Measurements from ENCODE around the gene CDK6.

CDK6 gene

DNA sequence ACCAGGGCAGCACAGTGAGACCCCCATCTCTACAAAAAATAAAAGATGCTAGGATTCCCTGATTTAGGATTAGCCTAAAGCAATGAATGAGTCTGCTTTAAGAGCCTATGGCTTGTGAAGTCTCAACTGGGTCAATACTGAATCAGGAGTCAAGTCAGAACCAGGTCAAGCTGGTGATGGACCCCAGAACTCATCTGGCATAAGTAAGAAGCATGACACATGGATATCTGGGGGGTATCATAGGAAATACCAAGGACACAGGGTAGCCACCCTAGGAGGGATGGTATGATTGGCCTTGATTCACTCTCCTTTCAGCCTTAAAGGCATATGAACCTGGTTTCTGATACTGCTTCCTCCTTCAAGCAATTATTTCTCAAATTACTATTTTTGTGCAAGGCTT lies 167.8 kb downstream of the CDK6 start:
- Histone ChIP-seq H3K27ac (no peak overlapping the region), H3K4me3 (no peak overlapping the region)

DNA sequence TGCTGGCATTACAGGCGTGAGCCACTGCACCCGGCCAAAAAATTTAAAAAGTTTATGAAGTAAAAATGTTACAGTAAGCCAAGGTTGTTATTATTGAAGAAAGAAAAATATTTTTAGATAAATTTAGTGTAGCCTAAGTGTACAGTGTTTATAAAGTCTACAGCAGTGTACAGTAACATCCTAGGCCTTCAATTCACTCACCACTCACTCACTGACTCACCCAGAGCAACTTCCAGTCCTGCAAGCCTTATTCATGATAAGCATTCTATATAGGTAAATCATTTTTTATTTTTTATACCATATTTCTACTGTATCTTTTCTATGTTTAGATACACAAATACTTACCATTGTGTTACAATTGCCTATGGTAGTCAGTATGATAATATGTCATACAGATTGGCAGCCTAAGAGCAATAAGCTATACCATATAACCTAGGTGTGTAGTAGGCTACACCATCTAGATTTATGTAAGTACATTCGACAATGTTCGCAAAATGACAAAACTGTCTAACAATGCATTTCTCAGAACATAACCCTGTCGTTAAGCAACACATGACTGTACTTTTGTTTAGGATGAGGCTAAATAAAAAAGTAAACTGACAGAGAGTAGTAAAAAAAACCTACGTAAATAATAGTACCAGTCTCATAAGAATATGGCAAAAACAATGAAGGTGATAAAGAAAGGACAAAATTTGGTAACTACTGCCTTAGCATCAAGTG lies 168.4 kb downstream of the CDK6 start:
- Histone ChIP-seq H3K27ac (no peak overlapping the region), H3K4me3 (no peak overlapping the region)

DNA sequence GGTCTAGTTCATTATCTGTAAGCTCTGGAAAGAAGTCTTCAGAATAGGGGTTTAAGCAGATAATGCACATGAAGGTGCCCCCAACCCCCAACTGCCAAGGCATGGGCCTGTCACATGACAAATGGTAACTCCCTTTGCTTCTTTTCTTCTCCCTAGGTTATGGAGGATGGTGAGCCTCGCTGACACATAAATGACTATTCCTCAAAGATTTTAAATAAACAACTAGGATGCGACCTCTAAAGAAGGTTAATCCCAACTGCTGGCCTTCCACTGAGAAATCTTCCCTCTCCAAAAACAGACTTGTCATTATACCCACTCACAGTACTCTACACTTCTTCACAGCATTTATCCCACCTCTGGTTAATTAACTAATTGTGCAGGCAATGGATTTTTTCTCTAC lies 170.4 kb downstream of the CDK6 start:
- Histone ChIP-seq H3K4me3 (no peak overlapping the region), H3K27ac (no peak overlapping the region)

DNA sequence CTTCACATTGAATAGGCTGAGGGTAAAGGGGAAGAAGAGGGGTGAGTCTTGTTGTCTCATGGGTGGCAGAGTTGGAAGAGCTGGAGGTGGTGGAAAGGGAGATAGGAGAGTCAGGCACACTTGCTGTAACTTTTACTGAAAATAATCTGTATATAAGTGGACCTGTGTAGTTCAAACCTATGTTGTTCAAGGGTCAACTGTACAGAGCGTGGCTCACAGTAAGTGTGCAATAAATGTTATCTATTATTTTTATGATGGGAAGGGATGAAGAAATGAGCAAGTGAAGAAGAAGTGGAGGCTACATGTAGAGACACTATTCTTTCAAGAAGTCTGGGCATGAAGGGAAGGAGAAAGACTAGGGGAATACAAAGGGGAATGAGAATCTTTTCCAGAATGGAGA lies 174.7 kb downstream of the CDK6 start:
- Histone ChIP-seq H3K4me3 (no peak overlapping the region), H3K27ac (no peak overlapping the region)

DNA sequence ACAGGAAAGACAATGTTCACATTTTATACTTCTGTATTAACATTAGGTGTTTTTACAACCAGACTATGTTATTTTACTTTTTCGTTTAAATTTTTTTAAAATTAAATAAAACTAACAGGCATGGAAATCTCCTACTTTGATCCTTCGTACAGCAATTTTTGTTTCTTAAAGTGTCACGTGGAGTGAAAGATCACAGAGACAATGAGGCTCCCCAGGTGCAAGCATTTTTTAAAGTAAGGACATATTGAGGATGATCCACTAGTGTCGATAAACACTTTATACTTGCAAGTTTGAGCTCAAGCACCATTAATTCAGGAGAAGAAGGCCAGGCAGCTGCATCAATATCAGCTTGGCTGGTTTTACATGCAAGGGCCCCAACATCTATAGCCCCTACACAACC lies 177.7 kb downstream of the CDK6 start:
- no peak overlapping the region for H3K27ac ChIP-seq
- no peak overlapping the region for H3K4me3 ChIP-seq

DNA sequence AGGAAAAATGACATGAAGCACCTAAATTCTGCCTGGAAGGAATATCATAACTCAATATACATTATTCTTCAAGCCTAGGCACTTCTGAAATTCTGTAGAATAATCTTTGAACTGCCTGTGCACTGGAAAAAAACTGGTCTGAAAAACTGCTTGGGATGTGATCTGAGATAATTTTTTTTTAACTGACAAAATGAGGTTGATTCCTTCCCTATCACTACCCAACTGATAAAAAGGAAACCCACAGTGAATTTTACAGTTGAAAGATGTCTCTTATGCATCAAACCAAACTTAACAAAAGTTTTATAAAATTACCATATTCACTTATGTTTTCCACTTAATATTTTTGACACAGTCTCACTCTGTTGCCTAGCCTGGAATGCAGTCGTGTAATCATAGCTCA lies 179.0 kb downstream of the CDK6 start:
- H3K4me3 ChIP-seq = no peak overlapping the region
- H3K27ac ChIP-seq = no peak overlapping the region

DNA sequence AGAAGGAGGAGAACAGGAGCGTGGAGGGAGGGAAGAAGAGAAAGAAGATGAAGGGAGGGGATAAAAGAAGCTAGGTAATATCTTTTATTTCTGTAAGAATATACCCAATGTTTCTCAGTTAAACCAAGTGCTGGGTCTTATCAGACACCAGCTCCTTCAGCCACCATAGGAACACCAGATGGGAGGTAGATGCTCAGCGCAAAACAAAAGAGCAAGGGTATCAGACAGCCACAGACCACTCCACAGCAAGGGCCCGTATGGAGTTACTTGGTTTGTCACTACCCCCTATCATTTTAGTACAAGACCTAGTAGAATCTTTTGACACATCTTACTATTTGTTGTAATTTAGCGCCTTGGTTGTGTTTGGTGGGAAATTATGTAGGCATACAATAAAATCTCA lies 180.3 kb downstream of the CDK6 start:
- no peak overlapping the region for H3K4me3 ChIP-seq
- H3K27ac ChIP-seq = no peak overlapping the region

DNA sequence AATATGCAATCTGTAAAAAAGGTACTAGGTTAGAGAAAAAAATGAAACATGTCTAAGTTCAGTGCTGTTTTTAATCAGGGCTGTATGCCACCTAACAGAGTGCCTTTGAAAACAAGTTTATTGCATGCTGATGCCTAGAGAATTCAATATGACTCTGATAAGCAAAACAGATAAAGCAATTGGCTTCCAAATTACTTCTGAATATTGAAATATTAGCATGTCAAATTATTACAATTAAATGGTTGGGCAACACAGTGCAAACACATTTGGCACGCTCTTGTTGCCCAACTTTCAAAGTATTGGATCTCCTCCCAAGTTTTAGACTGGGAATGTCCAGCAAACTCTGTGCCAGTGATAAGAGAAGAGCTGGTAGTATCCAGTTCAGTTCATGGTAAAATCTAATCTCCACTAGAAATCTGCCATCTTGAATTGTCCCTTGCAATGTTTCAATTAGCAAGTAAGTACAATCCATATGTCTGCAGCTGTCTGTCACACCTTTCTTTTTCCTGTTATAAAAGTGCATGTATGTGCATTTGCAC lies 181.0 kb downstream of the CDK6 start:
- no peak overlapping the region for H3K4me3 ChIP-seq
- no peak overlapping the region for H3K27ac ChIP-seq

DNA sequence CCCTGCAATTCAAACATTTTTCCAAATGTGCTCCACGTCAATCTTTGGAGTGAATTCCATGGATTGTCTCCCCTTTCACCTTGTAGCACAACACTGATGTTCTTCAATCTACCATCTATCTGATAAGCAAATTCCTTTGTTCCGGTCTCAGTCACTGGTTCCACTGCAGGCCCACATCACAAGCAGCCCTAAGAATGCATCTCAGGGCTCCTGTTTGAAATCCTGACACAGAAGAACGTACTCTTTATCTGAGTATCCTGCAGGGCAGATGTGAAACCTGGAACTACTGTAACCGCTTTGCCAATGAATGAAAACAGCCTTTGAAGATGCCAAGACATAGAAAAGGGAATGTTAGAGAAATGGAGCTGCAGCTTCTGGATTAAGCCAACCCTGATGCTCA lies 183.2 kb downstream of the CDK6 start:
- H3K27ac ChIP-seq = no peak overlapping the region
- H3K4me3 ChIP-seq = no peak overlapping the region

DNA sequence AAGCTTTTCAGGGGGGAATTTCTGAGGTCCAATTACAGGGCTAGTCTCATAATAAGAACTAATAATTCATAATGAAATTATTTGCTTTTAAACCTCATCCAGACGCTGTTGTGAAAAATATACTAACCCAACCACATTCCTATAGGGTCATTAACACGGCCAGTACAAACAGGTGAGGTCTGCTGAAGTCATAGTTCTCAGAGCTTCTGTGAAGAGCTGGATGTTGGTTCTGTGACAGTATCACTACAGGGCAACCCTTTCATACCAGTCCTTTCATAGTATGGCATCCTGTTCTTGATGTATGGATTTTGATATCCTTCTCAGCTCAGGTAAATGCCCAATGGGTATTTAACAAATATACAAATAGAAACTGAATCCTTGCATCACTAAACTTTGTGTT lies 183.8 kb downstream of the CDK6 start:
- Histone ChIP-seq H3K27ac (no peak overlapping the region), H3K4me3 (no peak overlapping the region)

DNA sequence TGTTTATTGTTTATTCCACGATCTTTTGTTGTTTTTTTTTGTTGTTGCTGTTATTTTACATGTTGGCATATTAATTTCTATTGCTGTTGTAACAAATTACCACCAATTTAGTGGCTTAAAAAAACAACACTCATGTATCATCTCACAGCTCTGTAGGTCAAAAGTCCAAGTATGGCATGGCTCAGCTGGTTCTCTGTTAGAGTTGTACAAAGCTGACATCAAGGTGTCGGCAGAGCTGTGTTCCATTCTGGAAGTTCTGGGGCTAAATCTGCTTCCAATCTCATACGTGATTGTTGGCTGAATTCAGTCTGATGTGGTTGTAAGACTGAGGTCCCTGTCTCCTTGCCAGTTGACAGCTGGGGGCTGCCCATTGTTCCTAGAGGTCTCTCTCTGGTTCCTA lies 186.0 kb downstream of the CDK6 start:
- no peak overlapping the region for H3K27ac ChIP-seq
- no peak overlapping the region for H3K4me3 ChIP-seq

DNA sequence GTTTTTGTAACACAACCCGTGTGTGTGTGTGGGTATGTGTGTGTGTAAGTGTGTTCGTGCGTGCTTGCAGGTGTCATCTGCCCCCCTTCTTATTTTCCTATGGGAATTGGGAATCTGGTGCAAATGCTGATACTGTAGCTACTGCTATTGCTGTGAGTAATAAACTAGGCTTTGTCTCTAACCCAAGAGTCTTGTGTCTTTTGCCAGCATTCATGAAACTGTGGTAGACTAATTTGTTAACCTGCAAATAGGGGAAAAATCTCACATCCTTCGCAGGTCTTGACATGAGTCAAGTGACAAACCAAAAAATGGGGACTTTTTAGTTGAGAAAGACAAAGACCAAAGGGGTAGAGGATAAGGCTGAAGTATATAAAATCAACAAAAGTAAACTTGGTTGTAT lies 188.3 kb downstream of the CDK6 start:
- no peak overlapping the region for H3K4me3 ChIP-seq
- H3K27ac ChIP-seq = no peak overlapping the region

DNA sequence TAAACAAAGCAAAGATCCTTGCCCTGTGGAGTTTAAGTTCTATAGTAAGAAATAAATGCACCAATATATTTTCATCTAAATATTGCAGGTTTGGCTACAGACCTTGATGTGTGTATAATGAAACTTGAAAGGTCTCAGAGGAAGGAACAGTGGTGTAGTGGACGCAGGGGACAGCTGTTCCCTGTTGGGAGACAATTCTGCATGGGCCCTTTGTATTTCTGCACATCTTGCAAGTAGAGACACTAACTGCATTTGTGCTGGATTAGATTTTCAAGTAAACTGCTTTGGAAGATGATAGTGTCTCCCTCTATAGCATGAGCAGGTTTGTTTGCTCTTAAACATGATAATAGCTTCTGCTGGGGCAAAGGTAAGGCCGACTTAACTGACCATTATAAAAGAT lies 188.7 kb downstream of the CDK6 start:
- H3K4me3 ChIP-seq = no peak overlapping the region
- no peak overlapping the region for H3K27ac ChIP-seq

DNA sequence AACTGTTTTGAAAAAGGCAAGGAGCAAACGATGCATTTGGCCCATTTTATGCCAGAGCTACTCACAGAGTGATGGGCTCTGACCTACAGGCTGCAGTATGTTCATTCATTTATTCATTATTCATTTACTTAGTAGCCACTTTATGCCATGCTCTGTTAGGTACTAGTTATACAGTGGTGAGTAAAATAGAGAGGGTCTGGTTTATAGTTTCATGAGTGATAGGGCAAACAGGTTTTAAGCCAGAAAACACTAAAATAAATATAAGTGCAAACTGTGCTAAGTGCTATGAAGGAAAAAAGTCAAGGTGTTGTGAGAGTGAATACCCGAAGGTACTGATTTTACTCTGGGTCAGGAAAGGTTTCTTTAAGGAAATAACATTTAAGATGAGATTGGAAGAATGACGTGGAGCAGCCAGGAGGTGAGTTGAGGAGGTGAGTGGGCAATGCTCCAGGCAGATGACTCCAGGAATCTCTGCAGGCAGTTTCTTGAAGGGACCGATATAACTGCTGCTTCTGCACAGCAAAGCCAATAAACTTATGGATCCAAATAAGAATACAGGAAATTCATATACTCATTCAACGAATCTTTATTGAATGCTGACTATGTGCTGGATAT lies 189.3 kb downstream of the CDK6 start:
- Histone ChIP-seq H3K4me3 (no peak overlapping the region), H3K27ac (no peak overlapping the region)

DNA sequence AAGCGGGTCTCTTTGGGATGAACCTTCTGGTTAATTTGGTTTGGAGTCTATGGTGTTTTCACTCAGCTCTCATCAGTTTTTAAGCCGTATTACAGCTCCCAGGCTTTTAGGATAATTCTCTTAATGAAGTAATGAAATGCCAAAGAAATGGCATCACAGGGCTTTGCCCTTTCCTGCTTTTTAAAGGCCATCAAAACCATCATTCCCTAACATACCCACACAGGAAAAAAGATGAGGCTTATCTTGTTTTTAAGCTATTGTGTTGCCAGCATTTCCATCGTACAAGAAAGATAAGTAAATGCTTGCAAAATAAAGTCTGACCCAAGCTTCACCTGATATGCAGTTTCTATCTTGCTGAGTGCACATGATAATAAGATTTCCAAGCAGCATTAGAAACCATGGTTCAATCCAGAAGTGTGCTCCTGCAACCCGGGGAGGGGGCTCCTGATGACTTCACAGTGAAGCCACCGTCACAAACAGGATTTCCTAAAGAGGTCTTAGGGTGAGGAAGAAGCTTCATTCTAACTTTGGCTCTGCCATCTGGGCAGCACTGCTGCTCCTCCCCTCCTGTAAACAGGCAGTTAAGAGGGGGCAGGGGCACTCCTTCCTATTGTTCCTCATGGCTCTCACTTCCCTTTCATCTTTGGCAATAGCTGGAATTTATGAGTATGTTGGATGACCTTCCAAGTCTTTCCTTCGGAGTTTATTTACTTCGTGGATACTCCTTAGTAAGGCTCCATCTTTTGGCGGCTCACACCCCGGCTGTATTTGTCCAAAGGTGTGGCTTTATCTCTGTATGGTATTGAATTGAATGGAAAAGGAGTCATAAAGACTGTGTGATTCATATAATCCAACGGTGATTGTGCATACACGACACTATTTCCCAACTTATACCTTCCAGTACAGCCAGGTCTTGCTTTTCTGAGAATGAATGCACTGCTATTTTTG lies 191.0 kb downstream of the CDK6 start:
- Histone ChIP-seq H3K4me3 (no peak overlapping the region), H3K27ac (peak overlapping the region in 9 of 21 experiments; percentile 4 to 75 (median 23))

DNA sequence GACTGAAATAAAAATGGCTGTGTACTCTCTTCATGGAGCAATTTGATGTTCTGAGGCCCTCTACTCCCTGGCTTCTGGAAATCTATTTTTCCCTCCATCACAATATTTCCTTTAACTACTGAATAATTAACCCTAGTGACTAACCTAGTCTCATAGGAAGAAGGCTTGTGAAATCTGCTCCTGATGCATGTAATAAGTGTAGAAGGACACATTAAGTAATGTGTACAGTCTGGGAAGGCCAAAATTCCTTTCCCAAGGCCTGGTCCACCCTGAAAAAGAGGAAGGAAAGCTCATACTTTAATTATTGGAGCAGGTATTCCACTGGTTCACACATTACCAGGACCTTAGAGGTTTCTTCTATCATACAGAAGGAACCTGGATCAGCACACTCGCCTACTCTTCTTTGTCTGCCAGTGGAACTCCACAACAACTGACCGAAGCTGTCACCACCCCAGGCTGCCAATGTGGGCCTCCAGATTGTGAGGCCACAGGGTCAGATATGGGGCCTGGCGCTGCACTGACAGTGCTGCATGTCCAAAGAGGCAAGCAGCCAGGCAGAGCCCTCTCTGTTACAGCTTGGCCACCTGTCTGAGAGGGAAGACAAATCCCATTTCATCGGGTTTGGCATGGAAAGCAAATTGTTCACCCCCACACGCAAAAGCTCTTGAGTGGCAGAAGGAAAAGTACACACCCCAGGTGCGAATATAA lies 191.8 kb downstream of the CDK6 start:
- no peak overlapping the region for H3K4me3 ChIP-seq
- peak overlapping the region in 5 of 21 experiments; percentile 15 to 75 (median 29) for H3K27ac ChIP-seq

DNA sequence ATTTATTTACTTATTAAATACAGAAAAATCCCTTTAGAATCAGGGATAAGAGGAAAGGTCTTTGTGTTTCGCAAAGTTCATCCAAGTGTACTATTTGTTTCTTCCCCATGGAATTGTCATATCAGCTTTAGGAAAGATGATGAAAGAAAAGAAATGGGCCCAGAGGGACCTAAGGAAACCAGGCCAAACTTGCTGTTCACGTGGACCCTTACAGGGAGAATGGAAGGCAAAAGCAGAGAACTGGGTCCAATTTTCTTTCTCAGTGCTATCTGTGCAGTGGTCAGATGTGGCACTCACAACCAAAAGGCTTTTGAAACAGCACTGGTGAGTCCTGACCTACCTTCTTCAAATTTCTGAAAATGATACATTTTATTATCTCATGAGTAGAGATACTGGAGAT lies 192.6 kb downstream of the CDK6 start:
- Histone ChIP-seq H3K27ac (peak overlapping the region in 2 of 21 experiments; percentile 3 to 44), H3K4me3 (no peak overlapping the region)

DNA sequence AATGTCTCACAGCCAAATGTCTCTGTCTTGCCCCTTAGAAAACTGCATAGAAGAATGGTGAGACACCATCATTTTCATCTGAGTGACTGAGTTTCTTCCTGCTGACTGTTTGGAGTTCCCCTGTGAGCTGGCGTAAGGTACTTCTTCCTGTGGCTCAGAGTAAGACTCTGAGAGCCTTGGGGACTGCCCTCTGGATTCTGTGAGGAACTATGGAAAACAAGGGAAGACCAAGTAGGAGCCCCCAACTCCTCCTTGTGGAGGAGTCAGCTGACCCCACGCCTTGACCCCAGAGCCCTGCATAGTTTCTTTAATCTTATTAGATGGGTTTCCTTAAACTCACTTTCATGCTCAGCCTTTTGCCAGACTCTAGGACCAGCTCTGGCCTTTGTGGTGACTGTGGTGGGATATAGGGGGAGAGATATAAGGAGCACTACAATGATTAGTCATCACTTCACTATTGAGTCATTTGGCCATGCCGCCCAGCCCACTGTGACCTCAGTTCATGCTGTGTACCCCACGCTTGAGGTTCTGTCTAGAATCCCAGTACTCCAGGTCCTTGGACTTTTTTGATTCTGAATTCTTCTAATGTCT lies 194.4 kb downstream of the CDK6 start:
- Histone ChIP-seq H3K4me3 (no peak overlapping the region), H3K27ac (peak overlapping the region in 7 of 21 experiments; percentile 15 to 68 (median 31))

DNA sequence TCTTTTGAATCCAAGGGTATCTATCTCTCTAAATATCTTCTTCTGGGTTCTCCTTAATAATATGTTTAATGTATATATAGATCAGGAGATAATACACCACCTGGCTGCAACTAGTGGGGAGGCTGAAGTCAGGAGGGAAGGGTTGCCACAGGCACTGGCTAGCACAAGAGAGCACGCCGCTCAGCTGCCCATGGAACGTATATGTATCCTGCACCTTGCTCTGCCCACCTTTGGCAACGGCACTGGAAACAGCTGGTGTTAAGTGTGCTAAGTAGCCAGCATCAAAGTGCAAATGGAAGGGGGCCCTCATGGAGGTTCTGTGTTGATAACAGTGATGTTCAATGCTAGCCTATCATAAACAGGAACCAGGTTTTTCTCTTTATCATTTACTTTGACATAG lies 196.4 kb downstream of the CDK6 start:
- peak overlapping the region in 1 of 21 experiments; percentile 43 for H3K27ac ChIP-seq
- H3K4me3 ChIP-seq = no peak overlapping the region

Measured in skin epidermis (tissue), 12 donors.